Measurements from ENCODE around the gene PTGES3L. TPM values are rescaled to one million over a fixed set of nuclear protein-coding genes. Genes with fewer than 3 reads are reported as not detected.

PTGES3L gene
- total and polyA plus RNA-seq, 4 donors = 0.08 to 0.19 (median 0.13) TPM; not detected in 1

DNA sequence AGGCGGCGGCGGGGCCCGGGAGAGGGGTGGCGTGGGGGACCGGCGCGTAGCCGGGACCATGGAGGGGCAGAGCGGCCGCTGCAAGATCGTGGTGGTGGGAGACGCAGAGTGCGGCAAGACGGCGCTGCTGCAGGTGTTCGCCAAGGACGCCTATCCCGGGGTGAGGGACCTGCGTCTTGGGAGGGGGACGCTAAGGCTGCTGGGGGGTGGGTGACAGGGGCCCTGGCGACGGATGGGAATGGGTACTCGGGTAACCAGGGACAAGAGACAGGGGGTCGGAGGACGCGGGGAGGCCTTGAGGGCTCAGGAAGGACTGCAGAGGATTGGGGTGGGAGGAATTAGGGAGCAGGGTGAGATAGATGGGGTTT is 45.4 kb upstream of the PTGES3L start:
- Histone ChIP-seq H3K9me3 (ENCODE audit: control insufficient read depth in 4 of 4, low read length in 3 of 4) (no peaks in the 10 kb centered on the region), H3K9ac (ENCODE audit: low read depth in 1 of 2, low read length in 2 of 2) (no peak overlapping the region), H3K36me3 (ENCODE audit: control insufficient read depth in 4 of 4, insufficient read depth in 3 of 4, low read depth in 1 of 4, low read length in 3 of 4) (no peaks in the 10 kb centered on the region), H3K4me1 (ENCODE audit: control insufficient read depth in 4 of 4, insufficient read depth in 4 of 4, low read length in 3 of 4) (peaks cover 10 to 37% (median 21%) of the 10 kb centered on the region in 4 donors), H3K4me3 (ENCODE audit: low read depth in 1 of 3, low read length in 3 of 3) (peak overlapping the region in 1 of 3 donors; percentile 42), H3K27ac (ENCODE audit: low read depth in 1 of 2, low read length in 2 of 2) (no peak overlapping the region), H3K27me3 (ENCODE audit: control insufficient read depth in 4 of 4, insufficient read depth in 4 of 4, low read length in 3 of 4) (no peaks in the 10 kb centered on the region)
- 26% methylated on average over 27 of the region's 27 CpGs for WGBS
- no peak for TF ChIP-seq NR2F2 (IDR thresholded peaks at IDR 0.05)
- TF ChIP-seq GABPA (IDR thresholded peaks at IDR 0.05 in 1 of 2, conservative IDR thresholded peaks at IDR 0.05 in 1 of 2) = no peak
- TF ChIP-seq RAD21 (IDR thresholded peaks at IDR 0.05) = no peak
- TF ChIP-seq, protein P1, sequence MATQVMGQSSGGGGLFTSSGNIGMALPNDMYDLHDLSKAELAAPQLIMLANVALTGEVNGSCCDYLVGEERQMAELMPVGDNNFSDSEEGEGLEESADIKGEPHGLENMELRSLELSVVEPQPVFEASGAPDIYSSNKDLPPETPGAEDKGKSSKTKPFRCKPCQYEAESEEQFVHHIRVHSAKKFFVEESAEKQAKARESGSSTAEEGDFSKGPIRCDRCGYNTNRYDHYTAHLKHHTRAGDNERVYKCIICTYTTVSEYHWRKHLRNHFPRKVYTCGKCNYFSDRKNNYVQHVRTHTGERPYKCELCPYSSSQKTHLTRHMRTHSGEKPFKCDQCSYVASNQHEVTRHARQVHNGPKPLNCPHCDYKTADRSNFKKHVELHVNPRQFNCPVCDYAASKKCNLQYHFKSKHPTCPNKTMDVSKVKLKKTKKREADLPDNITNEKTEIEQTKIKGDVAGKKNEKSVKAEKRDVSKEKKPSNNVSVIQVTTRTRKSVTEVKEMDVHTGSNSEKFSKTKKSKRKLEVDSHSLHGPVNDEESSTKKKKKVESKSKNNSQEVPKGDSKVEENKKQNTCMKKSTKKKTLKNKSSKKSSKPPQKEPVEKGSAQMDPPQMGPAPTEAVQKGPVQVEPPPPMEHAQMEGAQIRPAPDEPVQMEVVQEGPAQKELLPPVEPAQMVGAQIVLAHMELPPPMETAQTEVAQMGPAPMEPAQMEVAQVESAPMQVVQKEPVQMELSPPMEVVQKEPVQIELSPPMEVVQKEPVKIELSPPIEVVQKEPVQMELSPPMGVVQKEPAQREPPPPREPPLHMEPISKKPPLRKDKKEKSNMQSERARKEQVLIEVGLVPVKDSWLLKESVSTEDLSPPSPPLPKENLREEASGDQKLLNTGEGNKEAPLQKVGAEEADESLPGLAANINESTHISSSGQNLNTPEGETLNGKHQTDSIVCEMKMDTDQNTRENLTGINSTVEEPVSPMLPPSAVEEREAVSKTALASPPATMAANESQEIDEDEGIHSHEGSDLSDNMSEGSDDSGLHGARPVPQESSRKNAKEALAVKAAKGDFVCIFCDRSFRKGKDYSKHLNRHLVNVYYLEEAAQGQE (IDR thresholded peaks at IDR 0.05) = no peak
- no peak for TF ChIP-seq YY1 (IDR thresholded peaks at IDR 0.05)
- TF ChIP-seq SP1 (IDR thresholded peaks at IDR 0.05) = no peak
- TF ChIP-seq, protein P2, sequence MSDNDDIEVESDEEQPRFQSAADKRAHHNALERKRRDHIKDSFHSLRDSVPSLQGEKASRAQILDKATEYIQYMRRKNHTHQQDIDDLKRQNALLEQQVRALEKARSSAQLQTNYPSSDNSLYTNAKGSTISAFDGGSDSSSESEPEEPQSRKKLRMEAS (IDR thresholded peaks at IDR 0.05) = no peak
- TF ChIP-seq RXRA (IDR thresholded peaks at IDR 0.05) = no peak
- no peak for TF ChIP-seq TAF1 (conservative IDR thresholded peaks at IDR 0.05)
- no peak for TF ChIP-seq FOXA1 (IDR thresholded peaks at IDR 0.05)
- TF ChIP-seq, protein P3, sequence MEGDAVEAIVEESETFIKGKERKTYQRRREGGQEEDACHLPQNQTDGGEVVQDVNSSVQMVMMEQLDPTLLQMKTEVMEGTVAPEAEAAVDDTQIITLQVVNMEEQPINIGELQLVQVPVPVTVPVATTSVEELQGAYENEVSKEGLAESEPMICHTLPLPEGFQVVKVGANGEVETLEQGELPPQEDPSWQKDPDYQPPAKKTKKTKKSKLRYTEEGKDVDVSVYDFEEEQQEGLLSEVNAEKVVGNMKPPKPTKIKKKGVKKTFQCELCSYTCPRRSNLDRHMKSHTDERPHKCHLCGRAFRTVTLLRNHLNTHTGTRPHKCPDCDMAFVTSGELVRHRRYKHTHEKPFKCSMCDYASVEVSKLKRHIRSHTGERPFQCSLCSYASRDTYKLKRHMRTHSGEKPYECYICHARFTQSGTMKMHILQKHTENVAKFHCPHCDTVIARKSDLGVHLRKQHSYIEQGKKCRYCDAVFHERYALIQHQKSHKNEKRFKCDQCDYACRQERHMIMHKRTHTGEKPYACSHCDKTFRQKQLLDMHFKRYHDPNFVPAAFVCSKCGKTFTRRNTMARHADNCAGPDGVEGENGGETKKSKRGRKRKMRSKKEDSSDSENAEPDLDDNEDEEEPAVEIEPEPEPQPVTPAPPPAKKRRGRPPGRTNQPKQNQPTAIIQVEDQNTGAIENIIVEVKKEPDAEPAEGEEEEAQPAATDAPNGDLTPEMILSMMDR (IDR thresholded peaks at IDR 0.05; ENCODE audit: low read depth, low read length, missing input control) = no peak
- DNase-seq (ENCODE audit: low spot score) = no peak

DNA sequence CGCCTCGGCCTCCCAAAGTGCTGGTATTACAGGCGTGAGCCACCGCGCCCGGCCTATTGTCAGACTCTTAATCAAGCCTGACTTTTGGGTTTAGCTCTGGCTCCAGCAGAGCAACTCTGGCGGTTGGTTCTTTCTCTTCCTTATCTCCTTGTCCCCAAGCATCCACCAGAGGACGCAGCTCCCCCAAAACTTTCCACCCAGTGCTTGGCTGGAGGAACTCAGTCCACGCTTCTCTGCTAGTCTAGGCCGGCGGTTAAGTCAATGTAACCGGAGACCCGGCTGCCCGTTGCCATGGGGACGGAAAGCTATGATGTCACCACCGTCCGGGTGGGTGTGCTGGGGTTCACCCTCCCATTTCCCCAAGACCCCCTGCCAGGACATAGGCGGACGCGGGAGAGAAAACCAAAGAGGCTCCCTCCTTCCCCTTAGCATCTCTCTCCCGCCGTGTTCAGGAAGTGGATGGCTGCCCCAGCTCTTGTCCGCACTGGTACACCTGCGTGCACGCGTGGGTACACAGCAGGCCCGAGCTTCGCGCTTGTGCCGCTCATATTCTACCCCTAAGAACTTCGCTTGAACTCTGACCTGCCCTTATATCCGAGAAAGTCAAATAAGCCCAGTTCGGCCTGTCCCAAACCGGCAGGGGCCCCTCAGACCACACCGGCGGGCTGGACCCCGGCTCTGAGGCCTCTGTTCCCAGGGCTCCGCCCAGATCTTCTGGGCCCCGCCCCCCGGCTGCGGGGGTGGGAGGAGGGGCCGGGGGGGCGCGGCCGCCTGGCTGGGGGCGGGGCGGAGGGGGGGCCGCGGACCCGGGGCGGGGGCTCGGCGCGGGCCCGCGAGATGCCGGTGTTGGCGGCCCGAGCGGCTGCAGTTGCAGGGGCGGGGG is 44.8 kb upstream of the PTGES3L start, which contains the start of gene RND2:
TSS of gene RND2 (plus strand) at position 825 of the 883 bp plus-strand sequence. CDS start 117 bp downstream, outside the sequence.
- WGBS = 2% methylated on average over 61 of the region's 61 CpGs
- peaks cover 7 to 36% (median 21%) of the 10 kb centered on the region in 4 donors for H3K4me1 ChIP-seq (ENCODE audit: control insufficient read depth in 4 of 4, insufficient read depth in 4 of 4, low read length in 3 of 4)
- TF ChIP-seq HNF4G (IDR thresholded peaks at IDR 0.05) (no peak), YY1 (IDR thresholded peaks at IDR 0.05) (peak; percentile 6), TAF1 (conservative IDR thresholded peaks at IDR 0.05) (no peak), EGR1 (IDR thresholded peaks at IDR 0.05; ENCODE audit: low read depth in 2 of 2) (peak; percentile 48 to 56), SP1 (IDR thresholded peaks at IDR 0.05) (peak; percentile 56), FOXA2 (IDR thresholded peaks at IDR 0.05) (no peak), HNF4A (conservative IDR thresholded peaks at IDR 0.05) (peak; percentile 17 to 36), NR2F2 (IDR thresholded peaks at IDR 0.05) (no peak), RAD21 (IDR thresholded peaks at IDR 0.05) (peak; percentile 93 to 95), RXRA (IDR thresholded peaks at IDR 0.05) (peak; percentile 42 to 61), GABPA (IDR thresholded peaks at IDR 0.05 in 1 of 2, conservative IDR thresholded peaks at IDR 0.05 in 1 of 2) (peak in 1 of 2 donors; percentile 11), JUND (IDR thresholded peaks at IDR 0.05) (peak; percentile 47 to 80)
- TF ChIP-seq, protein P3 (IDR thresholded peaks at IDR 0.05; ENCODE audit: low read depth, low read length, missing input control) = peak; percentile 85
- TF ChIP-seq, protein P2 (IDR thresholded peaks at IDR 0.05) = peak; percentile 54

More for the DNA sequence above, 44.8 kb upstream of the PTGES3L start, which contains the start of gene RND2:
- Histone ChIP-seq H3K4me3 (ENCODE audit: low read depth in 1 of 3, low read length in 3 of 3) (peak within 1 kb of the TSS; percentile 5 to 52 (median 42)), H3K27ac (ENCODE audit: low read depth in 1 of 2, low read length in 2 of 2) (peak within 1 kb of the TSS; percentile 11 to 76), H3K9me3 (ENCODE audit: control insufficient read depth in 4 of 4, low read length in 3 of 4) (no peaks in the 10 kb centered on the region), H3K9ac (ENCODE audit: low read depth in 1 of 2, low read length in 2 of 2) (peak within 1 kb of the TSS in 1 of 2 donors; percentile 14), H3K27me3 (ENCODE audit: control insufficient read depth in 4 of 4, insufficient read depth in 4 of 4, low read length in 3 of 4) (no peaks in the 10 kb centered on the region), H3K36me3 (ENCODE audit: control insufficient read depth in 4 of 4, insufficient read depth in 3 of 4, low read depth in 1 of 4, low read length in 3 of 4) (no peaks in the 10 kb centered on the region)
- peak; percentile 79 for DNase-seq (ENCODE audit: low spot score)

Measured in liver (tissue), 9 donors.